ENCODE data around the gene UBE2N.
A peak's percentile ranks its signal among the peaks of the same experiment; 100 is the strongest.

Gene UBE2N

DNA sequence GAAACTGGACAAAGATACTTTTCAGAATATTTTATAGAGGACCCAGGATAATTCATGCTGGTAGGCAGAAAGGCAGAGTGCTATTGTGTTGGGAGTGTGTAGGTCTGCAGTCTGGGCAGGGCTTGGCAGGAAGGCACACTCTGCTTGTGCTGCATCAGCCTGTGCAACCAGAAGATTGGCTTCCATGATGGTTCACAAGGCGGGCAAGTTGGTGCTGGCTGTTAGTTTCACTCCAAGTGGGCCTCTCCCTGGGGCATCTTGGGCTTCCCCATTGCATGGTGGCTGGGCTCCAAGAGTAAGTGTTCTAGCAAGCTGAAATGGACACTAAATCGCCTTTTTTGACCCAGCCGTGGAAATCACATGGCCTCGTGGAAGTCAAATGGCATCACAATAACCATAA is 1.8 kb upstream of the UBE2N start:
- Histone ChIP-seq H2AFZ (ENCODE audit: low read depth) (no peak overlapping the region), H3K4me2 (no peak overlapping the region), H3K36me3 (ENCODE audit: insufficient read depth) (no peaks in the 10 kb centered on the region), H3K79me2 (ENCODE audit: insufficient read depth, low read depth) (peaks cover 28% of the 10 kb centered on the region), H3K4me1 (ENCODE audit: low read depth, poor library complexity, severe bottlenecking) (peaks cover 26% of the 10 kb centered on the region), H3K4me3 (IDR thresholded peaks at IDR 0.05; ENCODE audit: insufficient read depth, low read depth, low read length) (no peak overlapping the region), H3K9ac (no peak overlapping the region), H3K27ac (no peak overlapping the region), H4K20me1 (ENCODE audit: insufficient read depth) (peaks cover 22% of the 10 kb centered on the region), H3K27me3 (ENCODE audit: insufficient read depth, low read depth) (no peaks in the 10 kb centered on the region)
- TF ChIP-seq, protein P1, sequence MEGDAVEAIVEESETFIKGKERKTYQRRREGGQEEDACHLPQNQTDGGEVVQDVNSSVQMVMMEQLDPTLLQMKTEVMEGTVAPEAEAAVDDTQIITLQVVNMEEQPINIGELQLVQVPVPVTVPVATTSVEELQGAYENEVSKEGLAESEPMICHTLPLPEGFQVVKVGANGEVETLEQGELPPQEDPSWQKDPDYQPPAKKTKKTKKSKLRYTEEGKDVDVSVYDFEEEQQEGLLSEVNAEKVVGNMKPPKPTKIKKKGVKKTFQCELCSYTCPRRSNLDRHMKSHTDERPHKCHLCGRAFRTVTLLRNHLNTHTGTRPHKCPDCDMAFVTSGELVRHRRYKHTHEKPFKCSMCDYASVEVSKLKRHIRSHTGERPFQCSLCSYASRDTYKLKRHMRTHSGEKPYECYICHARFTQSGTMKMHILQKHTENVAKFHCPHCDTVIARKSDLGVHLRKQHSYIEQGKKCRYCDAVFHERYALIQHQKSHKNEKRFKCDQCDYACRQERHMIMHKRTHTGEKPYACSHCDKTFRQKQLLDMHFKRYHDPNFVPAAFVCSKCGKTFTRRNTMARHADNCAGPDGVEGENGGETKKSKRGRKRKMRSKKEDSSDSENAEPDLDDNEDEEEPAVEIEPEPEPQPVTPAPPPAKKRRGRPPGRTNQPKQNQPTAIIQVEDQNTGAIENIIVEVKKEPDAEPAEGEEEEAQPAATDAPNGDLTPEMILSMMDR (conservative IDR thresholded peaks at IDR 0.05; ENCODE audit: low read depth, low read length), result no peak

DNA sequence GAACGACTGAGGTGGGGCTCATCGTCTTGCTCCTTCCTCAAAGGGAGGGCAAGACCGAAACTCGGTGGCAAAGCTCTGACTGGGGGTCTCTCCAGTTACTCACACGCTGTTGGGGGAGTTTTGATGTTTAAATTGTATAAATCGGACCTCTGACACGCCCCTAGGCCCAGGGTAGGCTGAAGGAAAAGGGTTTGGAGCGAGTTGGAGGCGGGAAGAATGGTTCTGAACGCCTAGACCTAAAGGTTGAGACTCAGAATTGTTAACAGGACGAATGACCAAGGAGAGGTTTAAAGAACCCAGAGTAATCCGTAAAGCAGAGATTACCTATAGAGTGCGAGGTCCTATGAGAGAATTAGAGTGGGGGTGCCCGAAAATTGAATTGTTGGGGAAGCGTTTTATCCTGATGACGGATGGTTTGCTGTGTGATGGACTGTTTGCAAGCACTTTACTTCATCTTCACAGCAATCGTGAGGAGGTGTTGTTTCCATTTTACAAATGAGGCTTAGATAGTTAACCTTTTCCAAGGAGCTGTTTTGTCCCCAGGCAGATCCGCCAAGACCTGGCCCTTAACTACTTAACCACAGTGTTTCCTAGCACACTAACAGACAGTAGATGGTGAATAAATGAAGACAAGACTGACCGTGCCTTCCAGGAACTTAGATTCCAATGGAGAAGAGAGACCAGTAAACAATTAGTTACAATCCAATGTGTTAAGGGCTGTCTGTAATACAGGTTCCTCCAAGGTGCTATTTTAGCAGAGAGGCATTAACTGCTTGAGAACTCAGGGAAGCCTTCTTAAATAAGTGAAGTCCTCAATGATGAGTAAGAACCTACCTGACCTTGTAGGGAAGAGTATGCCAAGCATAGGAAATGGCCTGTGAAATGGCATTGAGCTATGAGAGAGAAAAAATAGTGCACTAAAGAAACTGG is 929 bp upstream of the UBE2N start:
- H3K27me3 ChIP-seq (ENCODE audit: insufficient read depth, low read depth), result no peaks in the 10 kb centered on the region
- H3K36me3 ChIP-seq (ENCODE audit: insufficient read depth), result no peaks in the 10 kb centered on the region
- peaks cover 37% of the 10 kb centered on the region for H3K79me2 ChIP-seq (ENCODE audit: insufficient read depth, low read depth)
- H4K20me1 ChIP-seq (ENCODE audit: insufficient read depth), result peaks cover 31% of the 10 kb centered on the region
- H3K4me3 ChIP-seq (IDR thresholded peaks at IDR 0.05; ENCODE audit: insufficient read depth, low read depth, low read length), result no peak overlapping the region
- H3K27ac ChIP-seq, result peak overlapping the region; percentile 74
- H3K9ac ChIP-seq, result peak overlapping the region; percentile 89
- TF ChIP-seq, protein P1 (conservative IDR thresholded peaks at IDR 0.05; ENCODE audit: low read depth, low read length), result no peak
- peaks cover 32% of the 10 kb centered on the region for H3K4me1 ChIP-seq (ENCODE audit: low read depth, poor library complexity, severe bottlenecking)
- peak overlapping the region; percentile 96 for H2AFZ ChIP-seq (ENCODE audit: low read depth)
- H3K4me2 ChIP-seq, result peak overlapping the region; percentile 96

DNA sequence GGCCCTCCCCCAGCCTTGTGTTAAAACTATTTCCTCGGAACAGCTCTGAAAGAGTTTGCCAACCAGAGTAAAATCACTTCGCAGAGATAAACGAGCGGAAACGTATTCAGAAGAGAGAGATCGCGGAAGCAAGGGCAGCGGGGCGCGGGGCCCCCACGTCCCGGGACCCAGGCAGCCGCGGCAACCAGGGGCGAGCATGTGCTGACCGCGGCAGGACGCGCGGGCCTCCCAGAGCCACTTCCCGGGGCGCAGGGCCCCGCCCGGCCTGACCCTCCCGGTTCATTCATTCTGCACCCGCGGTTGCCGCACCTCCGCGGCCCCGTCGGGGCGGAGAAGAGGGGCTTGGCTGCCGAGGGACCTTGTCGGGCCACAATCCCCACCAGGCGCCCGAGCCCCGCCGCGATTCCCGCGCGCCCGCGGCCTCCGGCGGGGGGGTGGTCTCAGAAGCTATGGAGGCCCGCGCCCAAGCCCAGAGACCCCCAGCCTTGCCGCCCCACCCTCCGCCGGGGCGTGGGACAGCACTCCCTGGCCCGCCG is 598 bp downstream of the UBE2N start:
- H3K36me3 ChIP-seq (ENCODE audit: insufficient read depth), result no peaks in the 10 kb centered on the region
- TF ChIP-seq, protein P1 (conservative IDR thresholded peaks at IDR 0.05; ENCODE audit: low read depth, low read length), result no peak
- H4K20me1 ChIP-seq (ENCODE audit: insufficient read depth), result peaks cover 46% of the 10 kb centered on the region
- H3K79me2 ChIP-seq (ENCODE audit: insufficient read depth, low read depth), result peaks cover 53% of the 10 kb centered on the region
- peaks cover 47% of the 10 kb centered on the region for H3K4me1 ChIP-seq (ENCODE audit: low read depth, poor library complexity, severe bottlenecking)
- no peaks in the 10 kb centered on the region for H3K27me3 ChIP-seq (ENCODE audit: insufficient read depth, low read depth)
- peak overlapping the region; percentile 89 for H3K9ac ChIP-seq
- H3K27ac ChIP-seq, result peak overlapping the region; percentile 74
- H3K4me3 ChIP-seq (IDR thresholded peaks at IDR 0.05; ENCODE audit: insufficient read depth, low read depth, low read length), result no peak overlapping the region
- peak overlapping the region; percentile 96 for H2AFZ ChIP-seq (ENCODE audit: low read depth)
- peak overlapping the region; percentile 100 for H3K4me2 ChIP-seq

DNA sequence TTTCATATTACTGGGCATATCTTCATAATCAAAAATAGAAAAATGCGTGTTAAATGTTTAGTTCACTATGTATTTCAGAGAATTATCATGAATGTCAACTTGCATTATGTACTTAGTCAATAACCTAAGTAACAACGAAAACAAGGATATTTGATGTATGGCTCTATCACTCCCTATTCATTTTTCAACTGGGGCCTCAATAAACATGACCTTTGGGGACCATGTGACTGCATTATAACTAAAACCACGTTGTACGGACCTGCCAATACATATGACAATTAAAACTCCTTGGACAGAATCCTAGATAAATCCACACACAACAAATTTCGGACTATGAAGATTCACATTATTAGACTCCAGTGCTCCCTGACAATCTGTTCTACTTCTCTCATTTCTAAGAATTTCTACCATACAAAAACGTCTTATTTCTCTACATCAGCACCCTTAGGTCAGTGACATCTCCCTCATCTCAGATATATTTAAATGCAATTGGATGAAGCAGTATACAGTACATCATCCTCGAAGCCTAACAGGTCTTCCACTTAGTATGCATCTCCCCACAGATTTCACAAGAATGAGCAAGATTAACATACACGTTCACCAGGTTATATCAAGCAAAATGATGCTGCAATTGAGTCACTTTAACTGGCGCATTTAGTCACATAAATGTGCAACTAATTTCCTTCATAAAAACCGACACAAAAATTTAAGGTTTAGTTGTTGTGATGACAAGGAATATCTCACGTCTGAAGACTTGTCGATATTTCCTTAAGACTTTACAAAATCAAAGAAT is 1.5 kb downstream of the UBE2N start:
- H4K20me1 ChIP-seq (ENCODE audit: insufficient read depth), result peaks cover 53% of the 10 kb centered on the region
- peak overlapping the region; percentile 74 for H3K27ac ChIP-seq
- peaks cover 56% of the 10 kb centered on the region for H3K4me1 ChIP-seq (ENCODE audit: low read depth, poor library complexity, severe bottlenecking)
- TF ChIP-seq, protein P1 (conservative IDR thresholded peaks at IDR 0.05; ENCODE audit: low read depth, low read length), result no peak
- H3K4me3 ChIP-seq (IDR thresholded peaks at IDR 0.05; ENCODE audit: insufficient read depth, low read depth, low read length), result no peak overlapping the region
- H3K27me3 ChIP-seq (ENCODE audit: insufficient read depth, low read depth), result no peaks in the 10 kb centered on the region
- H3K79me2 ChIP-seq (ENCODE audit: insufficient read depth, low read depth), result peaks cover 62% of the 10 kb centered on the region
- peak overlapping the region; percentile 100 for H3K4me2 ChIP-seq
- H3K36me3 ChIP-seq (ENCODE audit: insufficient read depth), result no peaks in the 10 kb centered on the region
- H3K9ac ChIP-seq, result peak overlapping the region; percentile 89; the same call in 1 of the 2 replicates
- no peak overlapping the region for H2AFZ ChIP-seq (ENCODE audit: low read depth)
